Lung (tissue), 12 donors: Measurements from ENCODE around the gene CPB2. TPM values are rescaled to one million over a fixed set of nuclear protein-coding genes. Genes with fewer than 3 reads are reported as not detected.

ENCODE experiments used
- ATAC-seq: fragments of 200-7000 bp; cut with Tn5 transposase; one replicate; pipeline ENCODE4 v1.9.1; 2020; ENCODE audit warnings: moderate number of reproducible peaks; ENCODE audit not compliant: insufficient read depth, low FRiP score
- DNase-seq, 3 donors: peaks; one replicate each; pipeline ENCODE4 v3.0.0-alpha.2; 2013 to 2017
- H3K27ac ChIP-seq, 2 donors: one replicate each; pipeline ENCODE4 v1.5.1; 2013; ENCODE audit warnings: mild to moderate bottlenecking in 2 of 2, moderate library complexity in 2 of 2, control low read depth in 1 of 2, inconsistent platforms in 1 of 2, low read depth in 1 of 2, low read length in 1 of 2
- H3K27me3 ChIP-seq, 3 donors: one replicate each; pipeline ENCODE4 v1.5.1; 2013; ENCODE audit warnings: low read length in 2 of 3; ENCODE audit not compliant: control insufficient read depth in 3 of 3, insufficient read depth in 3 of 3
- H3K36me3 ChIP-seq, 4 donors: one replicate each; pipeline ENCODE4 v1.5.1; 2013; ENCODE audit warnings: low read length in 4 of 4, mild to moderate bottlenecking in 1 of 4, moderate library complexity in 1 of 4; ENCODE audit not compliant: control insufficient read depth in 4 of 4, insufficient read depth in 4 of 4
- H3K4me1 ChIP-seq, 5 donors: one replicate each; pipeline ENCODE4 v1.5.1; 2013; ENCODE audit warnings: low read length in 5 of 5, mild to moderate bottlenecking in 2 of 5, moderate library complexity in 1 of 5; ENCODE audit not compliant: control insufficient read depth in 5 of 5, insufficient read depth in 5 of 5
- H3K4me3 ChIP-seq: one replicate; pipeline ENCODE4 v1.5.1; 2013; ENCODE audit warnings: mild to moderate bottlenecking, control low read depth, moderate library complexity
- H3K9ac ChIP-seq, 2 donors: one replicate each; pipeline ENCODE4 v1.5.1; 2013; ENCODE audit warnings: low read length in 2 of 2, control low read depth in 1 of 2; ENCODE audit not compliant: insufficient read depth in 1 of 2
- H3K9me3 ChIP-seq, 4 donors: one replicate each; pipeline ENCODE4 v1.5.1; 2013; ENCODE audit warnings: low read length in 3 of 4, mild to moderate bottlenecking in 1 of 4, moderate library complexity in 1 of 4; ENCODE audit not compliant: control insufficient read depth in 4 of 4, insufficient read depth in 3 of 4
- WGBS, 2 donors: extraction: QIAGEN DNeasy Blood & Tissue Kit; methylation state at CpG; one replicate each; pipeline ENCODE4 v1.1.7; 2013; 5-methylcytosine and 5-hydroxymethylcytosine counted together
- polyA plus RNA-seq, 2 donors: library from polyadenylated mRNA; stranded (reverse); fragments of 200-250 nt; gene quantifications; one replicate each; pipeline ENCODE4 v1.2.1, GENCODE V29; 2013
- total RNA-seq, 2 donors: library from RNA; depleted of rRNA in 1 of 2; stranded (reverse); fragments of >200 nt in 1 of 2; gene quantifications; one replicate each; pipeline ENCODE4 v1.2.1, GENCODE V29; 2014 to 2021
- TF ChIP-seq, protein P1 (sequence below): IDR thresholded peaks from 2 replicates; pipeline ENCODE4 v1.5.1; 2012; ENCODE audit warnings: mild to moderate bottlenecking; ENCODE audit errors: control extremely low read depth, extremely low read depth
- donor health status: control.
- donor health status: control.
- donor health status: Bipolar disorder and iron deficiency.
- donor health status: healthy.
- donor health status: DM: yes; HTN: yes; CAD: no.

CPB2 gene
- total and polyA plus RNA-seq, 4 donors = 1.7 to 19.7 (median 16.7) TPM; not detected in 1

DNA sequence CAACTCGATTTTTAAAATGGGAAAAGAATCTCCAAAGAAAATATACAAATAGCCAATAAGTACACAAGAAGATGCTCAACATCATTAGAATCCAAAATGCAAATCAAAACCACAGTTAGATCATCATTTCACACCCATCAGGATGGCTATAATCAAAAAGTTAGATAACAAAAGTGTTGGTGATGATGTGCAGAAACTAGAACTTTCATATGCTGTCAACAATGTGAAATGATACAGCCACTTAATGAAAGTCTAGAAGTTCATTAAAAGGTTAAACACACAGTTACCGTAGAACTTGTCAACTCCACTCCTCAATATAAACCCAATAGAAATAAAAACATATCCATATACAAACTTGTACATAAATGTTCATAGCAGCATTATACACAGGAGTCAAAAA is 64.1 kb downstream of the CPB2 start:
- ATAC-seq (no peak), DNase-seq (no peak)
- WGBS, 2 donors = 80 to 87% methylated on average over 2 of the region's 2 CpGs
- Histone ChIP-seq H3K27me3 (no peaks in the 10 kb centered on the region), H3K9ac (no peak overlapping the region), H3K4me1 (peaks cover 0 to 2% (median 0%) of the 10 kb centered on the region in 5 donors), H3K27ac (no peak overlapping the region), H3K9me3 (no peaks in the 10 kb centered on the region), H3K4me3 (no peak overlapping the region), H3K36me3 (peaks cover 6 to 18% (median 12%) of the 10 kb centered on the region in 4 donors)
- TF ChIP-seq, protein P1, sequence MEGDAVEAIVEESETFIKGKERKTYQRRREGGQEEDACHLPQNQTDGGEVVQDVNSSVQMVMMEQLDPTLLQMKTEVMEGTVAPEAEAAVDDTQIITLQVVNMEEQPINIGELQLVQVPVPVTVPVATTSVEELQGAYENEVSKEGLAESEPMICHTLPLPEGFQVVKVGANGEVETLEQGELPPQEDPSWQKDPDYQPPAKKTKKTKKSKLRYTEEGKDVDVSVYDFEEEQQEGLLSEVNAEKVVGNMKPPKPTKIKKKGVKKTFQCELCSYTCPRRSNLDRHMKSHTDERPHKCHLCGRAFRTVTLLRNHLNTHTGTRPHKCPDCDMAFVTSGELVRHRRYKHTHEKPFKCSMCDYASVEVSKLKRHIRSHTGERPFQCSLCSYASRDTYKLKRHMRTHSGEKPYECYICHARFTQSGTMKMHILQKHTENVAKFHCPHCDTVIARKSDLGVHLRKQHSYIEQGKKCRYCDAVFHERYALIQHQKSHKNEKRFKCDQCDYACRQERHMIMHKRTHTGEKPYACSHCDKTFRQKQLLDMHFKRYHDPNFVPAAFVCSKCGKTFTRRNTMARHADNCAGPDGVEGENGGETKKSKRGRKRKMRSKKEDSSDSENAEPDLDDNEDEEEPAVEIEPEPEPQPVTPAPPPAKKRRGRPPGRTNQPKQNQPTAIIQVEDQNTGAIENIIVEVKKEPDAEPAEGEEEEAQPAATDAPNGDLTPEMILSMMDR = no peak

DNA sequence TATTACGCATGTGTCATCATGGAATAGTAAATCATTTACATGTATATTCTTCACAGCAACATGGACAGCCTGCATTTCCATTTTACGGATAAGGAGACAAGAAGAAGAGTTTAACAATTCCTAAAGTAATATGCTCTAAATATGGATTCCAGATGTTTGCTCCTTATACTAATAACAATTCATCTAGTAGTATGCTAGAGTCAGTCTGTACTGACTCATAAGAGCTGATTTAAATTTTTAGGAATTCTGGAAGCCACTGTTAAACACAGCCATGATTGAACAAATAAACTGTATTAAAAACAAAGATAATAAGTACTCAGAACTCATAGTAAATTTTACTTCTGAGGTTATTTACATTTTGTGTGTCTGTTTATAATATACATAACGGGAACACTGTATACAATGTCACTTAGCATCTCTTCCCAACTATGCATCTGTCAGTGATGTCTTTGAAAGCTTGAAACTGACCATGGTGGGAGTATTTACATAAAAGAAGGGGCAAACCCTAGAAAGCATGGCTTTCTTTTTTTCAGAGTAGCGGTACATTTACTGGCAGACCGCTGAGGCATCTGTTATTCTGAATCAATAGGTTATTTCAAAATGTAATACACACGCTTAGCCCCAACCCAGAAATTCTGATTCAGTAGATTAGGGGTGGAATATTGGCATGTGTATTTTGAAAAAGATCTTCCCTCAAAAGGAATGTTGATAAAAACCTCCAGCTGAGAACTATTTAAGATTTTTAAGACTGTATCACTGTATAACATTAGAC is 65.2 kb downstream of the CPB2 start:
- WGBS, 2 donors = 95% methylated on average over 6 of the region's 6 CpGs

DNA sequence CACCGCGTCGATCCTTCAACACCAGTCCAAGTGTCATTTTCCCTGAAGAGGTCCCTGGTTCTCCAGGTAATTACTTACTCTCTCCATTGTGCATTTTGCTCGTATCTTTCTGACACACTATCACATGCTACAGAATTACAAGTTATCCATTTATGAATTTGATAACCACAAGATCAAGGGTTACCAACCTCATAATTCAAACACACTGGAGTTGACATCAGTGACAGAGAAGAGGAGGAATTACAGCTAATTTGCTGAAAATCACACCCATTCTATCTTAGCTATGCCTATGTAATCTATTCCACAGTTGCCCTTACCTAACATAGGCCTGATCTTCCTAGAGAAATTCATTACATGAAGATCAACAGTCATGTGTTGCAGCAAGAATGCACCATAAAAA is 66.5 kb downstream of the CPB2 start:
- 95 to 97% methylated on average over 4 of the region's 4 CpGs for WGBS, 2 donors
- Histone ChIP-seq H3K9ac (no peak overlapping the region), H3K36me3 (peaks cover 6 to 27% (median 18%) of the 10 kb centered on the region in 4 donors), H3K27me3 (no peaks in the 10 kb centered on the region), H3K4me3 (no peak overlapping the region), H3K9me3 (no peaks in the 10 kb centered on the region), H3K27ac (no peak overlapping the region), H3K4me1 (peaks cover 0 to 2% (median 0%) of the 10 kb centered on the region in 5 donors)
- DNase-seq (no peak), ATAC-seq (no peak)
- TF ChIP-seq, protein P1 = no peak

More for the DNA sequence above, 65.2 kb downstream of the CPB2 start:
- no peaks in the 10 kb centered on the region for H3K27me3 ChIP-seq
- no peak overlapping the region for H3K27ac ChIP-seq
- no peak overlapping the region for H3K4me3 ChIP-seq
- H3K9me3 ChIP-seq = no peaks in the 10 kb centered on the region
- no peak overlapping the region for H3K9ac ChIP-seq
- H3K36me3 ChIP-seq = peaks cover 6 to 18% (median 15%) of the 10 kb centered on the region in 4 donors
- DNase-seq (no peak), ATAC-seq (no peak)
- TF ChIP-seq, protein P1 = no peak
- peaks cover 0 to 2% (median 0%) of the 10 kb centered on the region in 5 donors for H3K4me1 ChIP-seq
